Astrocyte (in vitro differentiated cells and primary cell): ENCODE results near the gene TMEM59. TPM values are rescaled to one million over a fixed set of nuclear protein-coding genes. Genes with fewer than 3 reads are reported as not detected.

Experiments used
- DNase-seq: peaks from one replicate; pipeline ENCODE4 v3.0.0-alpha.2; 2010; ENCODE audit warnings: low read depth
- FAIRE-seq: peaks from 2 replicates; lab custom pipeline; 2011; peaks lifted over from hg19 to GRCh38; lab: Jason Lieb, UNC
- H2AFZ ChIP-seq: 2 replicates; pipeline ENCODE4 v1.6.0; 2012; ENCODE audit warnings: low read depth, low read length, inconsistent platforms
- H3K27ac ChIP-seq: 2 replicates; pipeline ENCODE4 v1.5.1; 2011; ENCODE audit warnings: low read depth, low read length, inconsistent platforms
- H3K27me3 ChIP-seq: 2 replicates; pipeline ENCODE4 v1.6.0; 2011; ENCODE audit warnings: low read length, inconsistent platforms; ENCODE audit not compliant: insufficient read depth
- H3K36me3 ChIP-seq: 2 replicates; pipeline ENCODE4 v1.5.1; 2011; ENCODE audit warnings: low read length, inconsistent platforms; ENCODE audit not compliant: insufficient read depth
- H3K4me1 ChIP-seq: 2 replicates; pipeline ENCODE4 v1.5.1; 2011; ENCODE audit warnings: low read length, inconsistent platforms; ENCODE audit not compliant: insufficient read depth
- H3K4me2 ChIP-seq: 2 replicates; pipeline ENCODE4 v1.6.0; 2012; ENCODE audit warnings: low read length, inconsistent platforms
- H3K4me3 ChIP-seq: 2 replicates; pipeline ENCODE4 v1.5.1; 2011; ENCODE audit warnings: low read depth, mild to moderate bottlenecking, low read length, inconsistent platforms; ENCODE audit not compliant: insufficient read depth
- H3K79me2 ChIP-seq: 2 replicates; pipeline ENCODE4 v1.6.0; 2012; ENCODE audit warnings: mild to moderate bottlenecking, low read length, inconsistent platforms; ENCODE audit not compliant: insufficient read depth
- H3K9ac ChIP-seq: 2 replicates; pipeline ENCODE4 v1.6.0; 2012; ENCODE audit warnings: mild to moderate bottlenecking, low read length, inconsistent platforms
- H3K9me3 ChIP-seq: 2 replicates; pipeline ENCODE4 v1.5.1; 2012; ENCODE audit warnings: low read depth, mild to moderate bottlenecking, low read length, inconsistent platforms; ENCODE audit not compliant: insufficient read depth
- H4K20me1 ChIP-seq: 2 replicates; pipeline ENCODE4 v1.6.0; 2012; ENCODE audit warnings: low read length, inconsistent platforms; ENCODE audit not compliant: insufficient read depth
- H3K27ac Mint-ChIP-seq: one replicate; pipeline ENCODE4 v1.8.0; 2021; ENCODE audit warnings: mild to moderate bottlenecking, mixed read lengths; ENCODE audit not compliant: unreplicated experiment
- H3K27me3 Mint-ChIP-seq: one replicate; pipeline ENCODE4 v1.8.0; 2021; ENCODE audit warnings: low read depth, mixed read lengths; ENCODE audit not compliant: unreplicated experiment
- H3K36me3 Mint-ChIP-seq: one replicate; pipeline ENCODE4 v1.8.0; 2021; ENCODE audit warnings: low read depth, mixed read lengths; ENCODE audit not compliant: unreplicated experiment
- H3K4me1 Mint-ChIP-seq: one replicate; pipeline ENCODE4 v1.8.0; 2021; ENCODE audit warnings: low read depth, mixed read lengths; ENCODE audit not compliant: unreplicated experiment
- H3K4me3 Mint-ChIP-seq: one replicate; pipeline ENCODE4 v1.8.0; 2021; ENCODE audit warnings: mild to moderate bottlenecking, moderate library complexity, mixed read lengths; ENCODE audit not compliant: unreplicated experiment
- H3K9me3 Mint-ChIP-seq: one replicate; pipeline ENCODE4 v1.8.0; 2021; ENCODE audit warnings: mild to moderate bottlenecking, mixed read lengths; ENCODE audit not compliant: unreplicated experiment
- CTCF ChIP-seq: IDR thresholded peaks from 2 replicates; pipeline ENCODE4 v1.5.1; 2011; ENCODE audit warnings: low read depth, mild to moderate bottlenecking, inconsistent platforms, low read length, moderate library complexity; ENCODE audit not compliant: insufficient read depth
- EZH2 ChIP-seq: IDR thresholded peaks from 2 replicates; pipeline ENCODE4 v1.6.1; 2012; ENCODE audit warnings: mild to moderate bottlenecking, low read length, inconsistent platforms; ENCODE audit not compliant: insufficient read depth
- total RNA-seq: library from RNA; stranded (reverse); gene quantifications from 2 replicates; pipeline ENCODE4 v1.2.1, GENCODE V29; 2021

Gene TMEM59
- total RNA-seq, 1 donor from 2014 or later = 315 TPM

GRCh38 chr1:53984726-53985125 lies 68.3 kb downstream of the TMEM59 start:
- H3K9ac ChIP-seq = no peak overlapping the region
- H3K4me1 Mint-ChIP-seq = peaks cover 17% of the 10 kb centered on the region
- H3K27me3 ChIP-seq = peaks cover 3% of the 10 kb centered on the region
- no peak overlapping the region for H3K27ac ChIP-seq
- H4K20me1 ChIP-seq = no peaks in the 10 kb centered on the region
- no peaks in the 10 kb centered on the region for H3K79me2 ChIP-seq
- H3K36me3 ChIP-seq = no peaks in the 10 kb centered on the region
- no peak overlapping the region for H3K27ac Mint-ChIP-seq
- peaks cover 5% of the 10 kb centered on the region for H3K4me1 ChIP-seq
- DNase-seq (no peak), FAIRE-seq (peak; percentile 34)
- no peaks in the 10 kb centered on the region for H3K9me3 Mint-ChIP-seq
- no peaks in the 10 kb centered on the region for H3K9me3 ChIP-seq
- no peak overlapping the region for H2AFZ ChIP-seq
- no peak overlapping the region for H3K4me3 ChIP-seq
- H3K27me3 Mint-ChIP-seq = peaks cover 2% of the 10 kb centered on the region
- H3K4me2 ChIP-seq = no peak overlapping the region
- no peak overlapping the region for H3K4me3 Mint-ChIP-seq
- TF ChIP-seq EZH2 (no peak), CTCF (no peak)
- no peaks in the 10 kb centered on the region for H3K36me3 Mint-ChIP-seq

GRCh38 chr1:53982763-53983104 lies 70.3 kb downstream of the TMEM59 start:
- Histone ChIP-seq H3K27me3 (no peaks in the 10 kb centered on the region), H3K36me3 (no peaks in the 10 kb centered on the region), H3K4me2 (peak overlapping the region; percentile 87), H4K20me1 (no peaks in the 10 kb centered on the region), H3K27ac (no peak overlapping the region), H3K9me3 (no peaks in the 10 kb centered on the region), H3K9ac (peak overlapping the region; percentile 64), H3K79me2 (no peaks in the 10 kb centered on the region), H3K4me1 (peaks cover 5% of the 10 kb centered on the region), H2AFZ (peak overlapping the region; percentile 87), H3K4me3 (peak overlapping the region; percentile 51)
- TF ChIP-seq CTCF = no peak
- no peak for TF ChIP-seq EZH2
- H3K4me3 Mint-ChIP-seq = peak overlapping the region; percentile 45
- peak overlapping the region; percentile 91 for H3K27ac Mint-ChIP-seq
- peaks cover 4% of the 10 kb centered on the region for H3K27me3 Mint-ChIP-seq
- DNase-seq = no peak
- no peak for FAIRE-seq
- H3K9me3 Mint-ChIP-seq = no peaks in the 10 kb centered on the region
- H3K4me1 Mint-ChIP-seq = peaks cover 14% of the 10 kb centered on the region
- H3K36me3 Mint-ChIP-seq = no peaks in the 10 kb centered on the region

GRCh38 chr1:53982034-53982762 lies 70.8 kb downstream of the TMEM59 start:
- H3K27me3 Mint-ChIP-seq = peaks cover 4% of the 10 kb centered on the region
- Histone ChIP-seq H3K27me3 (no peaks in the 10 kb centered on the region), H3K4me2 (peak overlapping the region; percentile 87), H4K20me1 (no peaks in the 10 kb centered on the region), H3K4me1 (peaks cover 5% of the 10 kb centered on the region), H3K27ac (no peak overlapping the region), H2AFZ (peak overlapping the region; percentile 87), H3K4me3 (peak overlapping the region; percentile 51), H3K79me2 (no peaks in the 10 kb centered on the region), H3K9me3 (no peaks in the 10 kb centered on the region), H3K36me3 (no peaks in the 10 kb centered on the region), H3K9ac (peak overlapping the region; percentile 64)
- FAIRE-seq = no peak
- H3K36me3 Mint-ChIP-seq = no peaks in the 10 kb centered on the region
- H3K4me3 Mint-ChIP-seq = peak overlapping the region; percentile 45
- peak overlapping the region; percentile 91 for H3K27ac Mint-ChIP-seq
- peak; percentile 20 for DNase-seq
- TF ChIP-seq CTCF (no peak), EZH2 (no peak)
- H3K9me3 Mint-ChIP-seq = no peaks in the 10 kb centered on the region
- peaks cover 14% of the 10 kb centered on the region for H3K4me1 Mint-ChIP-seq
